Measurements from ENCODE around the gene RAB38.

Gene RAB38

DNA sequence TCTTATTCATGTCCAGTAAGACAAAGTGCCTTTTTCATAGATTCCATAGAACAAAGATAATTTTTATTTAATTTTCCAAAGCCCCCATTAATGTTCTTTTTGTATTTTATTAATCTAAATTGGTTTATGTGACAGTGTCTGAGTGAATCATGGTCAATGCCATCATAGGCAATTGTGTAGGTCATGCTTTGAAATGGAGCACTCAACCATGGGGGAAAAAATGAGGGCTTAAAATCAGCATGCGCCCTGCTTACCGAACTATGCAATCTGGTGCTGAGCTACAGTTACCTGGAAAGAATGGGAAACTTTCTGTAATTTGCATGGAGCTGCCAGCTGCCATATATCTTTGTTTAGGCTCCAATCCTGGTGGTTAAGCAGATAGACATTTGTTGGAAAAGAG, 28.4 kb upstream of the RAB38 start:
- no peak for TF ChIP-seq ZFX (IDR thresholded peaks at IDR 0.05)
- TF ChIP-seq CTCF (conservative IDR thresholded peaks at IDR 0.05) = no peak
- H3K27ac ChIP-seq = no peak overlapping the region

- TF ChIP-seq CTCF (conservative IDR thresholded peaks at IDR 0.05) = no peak
- no peak for TF ChIP-seq ZFX (IDR thresholded peaks at IDR 0.05)
- H3K27ac ChIP-seq = no peak overlapping the region
These were observed 27.3 kb upstream of the RAB38 start for GRCh38 chr11:88202498-88202897.

DNA sequence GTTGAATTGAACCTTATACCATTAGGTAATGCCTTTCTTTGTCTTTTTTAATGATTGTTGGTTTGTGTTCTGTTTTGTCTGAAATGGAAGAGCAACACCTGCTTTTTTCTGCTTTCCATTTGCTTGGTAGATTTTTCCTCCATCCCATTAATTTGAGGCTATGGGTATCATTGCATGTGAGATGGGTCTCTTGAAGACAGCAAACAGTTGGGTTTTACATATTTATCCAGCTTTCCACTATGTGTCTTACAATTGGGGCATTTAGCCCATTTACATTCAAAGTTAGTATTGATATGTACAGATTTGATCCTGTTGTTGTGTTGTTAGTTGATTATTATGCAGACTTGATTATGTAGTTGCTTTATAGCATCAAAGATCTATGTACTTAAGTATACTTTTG, 21.1 kb upstream of the RAB38 start:
- TF ChIP-seq CTCF (conservative IDR thresholded peaks at IDR 0.05) = no peak
- TF ChIP-seq ZFX (IDR thresholded peaks at IDR 0.05) = no peak
- H3K27ac ChIP-seq = no peak overlapping the region

GRCh38 chr11:88195908-88196307, 20.7 kb upstream of the RAB38 start:
- no peak overlapping the region for H3K27ac ChIP-seq
- TF ChIP-seq ZFX (IDR thresholded peaks at IDR 0.05) = no peak
- TF ChIP-seq CTCF (conservative IDR thresholded peaks at IDR 0.05) = no peak

DNA sequence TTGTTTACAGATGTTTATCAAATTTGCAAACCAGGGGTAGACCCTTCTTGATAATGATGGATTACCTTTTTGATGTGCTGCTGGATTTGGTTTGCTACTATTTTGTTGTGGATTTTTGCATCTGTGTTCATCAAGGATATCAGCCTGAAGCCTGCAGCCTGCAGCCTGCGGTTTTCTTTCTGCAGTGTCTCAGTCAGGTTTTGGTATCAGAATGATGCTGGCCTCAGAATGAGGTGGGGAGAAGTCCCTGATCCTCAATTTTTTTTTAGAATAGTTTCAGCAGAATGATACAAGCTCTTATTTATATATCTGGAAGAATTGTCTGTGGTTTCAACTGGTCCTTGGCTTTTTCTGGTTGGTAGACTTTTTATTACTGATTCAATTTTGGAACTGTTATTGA, 19.7 kb upstream of the RAB38 start:
- H3K27ac ChIP-seq = no peak overlapping the region
- no peak for TF ChIP-seq ZFX (IDR thresholded peaks at IDR 0.05)

DNA sequence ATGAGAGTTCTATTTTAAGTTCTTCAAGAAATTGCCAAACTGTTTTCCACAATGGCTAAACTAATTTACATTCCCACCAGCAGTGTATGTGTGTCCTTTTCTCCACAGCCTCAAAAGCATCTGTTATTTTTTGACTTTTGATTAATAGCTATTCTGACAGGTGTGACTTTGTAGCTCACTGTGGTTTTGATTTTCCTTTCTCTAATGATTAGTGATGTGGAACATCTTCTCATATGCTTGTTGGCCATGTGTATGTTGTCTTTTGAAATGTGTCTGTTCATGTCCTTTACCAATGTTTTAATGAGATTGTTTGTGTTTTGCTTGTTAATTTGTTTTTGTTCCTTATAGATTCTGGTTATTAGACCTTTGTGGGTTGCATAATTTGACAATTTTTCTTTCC, 18.0 kb upstream of the RAB38 start:
- no peak for TF ChIP-seq ZFX (IDR thresholded peaks at IDR 0.05)
- TF ChIP-seq CTCF (conservative IDR thresholded peaks at IDR 0.05) = no peak
- H3K27ac ChIP-seq = no peak overlapping the region

- H3K27ac ChIP-seq = no peak overlapping the region
- no peak for TF ChIP-seq CTCF (conservative IDR thresholded peaks at IDR 0.05)
- TF ChIP-seq ZFX (IDR thresholded peaks at IDR 0.05) = no peak
These were observed 13.7 kb upstream of the RAB38 start for GRCh38 chr11:88188932-88189253.

- H3K27ac ChIP-seq = no peak overlapping the region
- TF ChIP-seq ZFX (IDR thresholded peaks at IDR 0.05) (no peak), CTCF (conservative IDR thresholded peaks at IDR 0.05) (no peak)
These were observed 13.1 kb upstream of the RAB38 start for GRCh38 chr11:88188251-88188931.

Data from C4-2B (cell line).